Parathyroid adenoma (tissue), 2 donors: ENCODE results near the gene UBA6.

Experiments
- H2AFZ ChIP-seq: fragments of 300-600 bp; sonication (generic); one replicate; pipeline ENCODE4 v1.7.0; 2017; ENCODE audit warnings: antibody characterized with exemption, mild to moderate bottlenecking
- H3K27ac ChIP-seq: fragments of 300-600 bp; sonication (generic); one replicate; pipeline ENCODE4 v1.7.0; 2017
- H3K27me3 ChIP-seq: fragments of 300-600 bp; sonication (generic); one replicate; pipeline ENCODE4 v1.7.0; 2017; ENCODE audit warnings: low read length; ENCODE audit not compliant: control insufficient read depth, insufficient read depth
- H3K36me3 ChIP-seq: fragments of 300-600 bp; sonication (generic); one replicate; pipeline ENCODE4 v1.7.0; 2017; ENCODE audit warnings: low read length; ENCODE audit not compliant: control insufficient read depth, insufficient read depth
- H3K4me1 ChIP-seq: fragments of 300-600 bp; sonication (generic); one replicate; pipeline ENCODE4 v1.7.0; 2017; ENCODE audit warnings: control low read depth
- H3K4me2 ChIP-seq: fragments of 300-600 bp; sonication (generic); one replicate; pipeline ENCODE4 v1.7.0; 2017; ENCODE audit warnings: low read length
- H3K4me3 ChIP-seq: fragments of 300-600 bp; sonication (generic); one replicate; pipeline ENCODE4 v1.7.0; 2017; ENCODE audit warnings: low read depth, low read length
- H3K79me2 ChIP-seq: fragments of 300-600 bp; sonication (generic); one replicate; pipeline ENCODE4 v1.7.0; 2017; ENCODE audit warnings: control low read depth
- H3K9ac ChIP-seq: fragments of 300-600 bp; sonication (generic); one replicate; pipeline ENCODE4 v1.7.0; 2017; ENCODE audit warnings: mild to moderate bottlenecking
- H3K9me3 ChIP-seq: fragments of 300-600 bp; sonication (generic); one replicate; pipeline ENCODE4 v1.7.0; 2017; ENCODE audit warnings: low read length; ENCODE audit not compliant: control insufficient read depth
- CTCF ChIP-seq: fragments of 300-600 bp; sonication (generic); IDR thresholded peaks from one replicate; pipeline ENCODE4 v1.7.0; 2017; ENCODE audit warnings: antibody characterized with exemption, mild to moderate bottlenecking
- donor health status: primary hyperparathyroidism.

UBA6 gene

GRCh38 chr4:67603310-67604028, 97.5 kb downstream of the UBA6 start:
- H3K9ac ChIP-seq, result no peak overlapping the region

GRCh38 chr4:67593741-67594175, 107.2 kb downstream of the UBA6 start:
- Histone ChIP-seq H3K4me3 (no peak overlapping the region), H3K27ac (no peak overlapping the region), H3K9ac (no peak overlapping the region), H2AFZ (no peak overlapping the region), H3K9me3 (no peaks in the 10 kb centered on the region), H3K79me2 (no peaks in the 10 kb centered on the region), H3K4me2 (no peak overlapping the region), H3K36me3 (no peaks in the 10 kb centered on the region), H3K27me3 (no peaks in the 10 kb centered on the region), H3K4me1 (no peaks in the 10 kb centered on the region)
- TF ChIP-seq CTCF, result no peak

More at GRCh38 chr4:67603310-67604028, 97.5 kb downstream of the UBA6 start:
- Histone ChIP-seq H3K79me2 (no peaks in the 10 kb centered on the region), H3K4me1 (no peaks in the 10 kb centered on the region), H2AFZ (no peak overlapping the region), H3K36me3 (no peaks in the 10 kb centered on the region), H3K4me3 (no peak overlapping the region), H3K4me2 (no peak overlapping the region), H3K9me3 (no peaks in the 10 kb centered on the region), H3K27ac (no peak overlapping the region), H3K27me3 (no peaks in the 10 kb centered on the region)
- no peak for TF ChIP-seq CTCF

GRCh38 chr4:67587156-67587555, 113.8 kb downstream of the UBA6 start:
- TF ChIP-seq CTCF, result no peak
- no peak overlapping the region for H3K27ac ChIP-seq

GRCh38 chr4:67584496-67584895, 116.5 kb downstream of the UBA6 start:
- no peaks in the 10 kb centered on the region for H3K36me3 ChIP-seq
- H3K4me1 ChIP-seq, result no peaks in the 10 kb centered on the region
- H3K27ac ChIP-seq, result no peak overlapping the region
- H3K9me3 ChIP-seq, result no peaks in the 10 kb centered on the region
- no peak for TF ChIP-seq CTCF
- H3K9ac ChIP-seq, result no peak overlapping the region
- H3K27me3 ChIP-seq, result no peaks in the 10 kb centered on the region
- H2AFZ ChIP-seq, result no peak overlapping the region
- H3K4me3 ChIP-seq, result no peak overlapping the region
- H3K79me2 ChIP-seq, result no peaks in the 10 kb centered on the region
- no peak overlapping the region for H3K4me2 ChIP-seq

More at GRCh38 chr4:67587156-67587555, 113.8 kb downstream of the UBA6 start:
- H3K27me3 ChIP-seq, result no peaks in the 10 kb centered on the region
- no peaks in the 10 kb centered on the region for H3K4me1 ChIP-seq
- H3K9me3 ChIP-seq, result no peaks in the 10 kb centered on the region
- no peak overlapping the region for H3K9ac ChIP-seq
- no peak overlapping the region for H2AFZ ChIP-seq
- H3K4me2 ChIP-seq, result no peak overlapping the region
- no peak overlapping the region for H3K4me3 ChIP-seq
- H3K36me3 ChIP-seq, result no peaks in the 10 kb centered on the region
- no peaks in the 10 kb centered on the region for H3K79me2 ChIP-seq

- no peaks in the 10 kb centered on the region for H3K4me1 ChIP-seq
- no peaks in the 10 kb centered on the region for H3K27me3 ChIP-seq
- H2AFZ ChIP-seq, result no peak overlapping the region
- H3K27ac ChIP-seq, result no peak overlapping the region
- no peak overlapping the region for H3K4me2 ChIP-seq
- no peaks in the 10 kb centered on the region for H3K9me3 ChIP-seq
- H3K4me3 ChIP-seq, result no peak overlapping the region
- no peaks in the 10 kb centered on the region for H3K79me2 ChIP-seq
- TF ChIP-seq CTCF, result no peak
- no peak overlapping the region for H3K9ac ChIP-seq
- no peaks in the 10 kb centered on the region for H3K36me3 ChIP-seq
Measured at GRCh38 chr4:67581913-67582312, 119.0 kb downstream of the UBA6 start.
